Sigmoid colon (tissue), 7 donors: ENCODE data around the gene DIPK1B. TPM values are rescaled to one million over a fixed set of nuclear protein-coding genes. Genes with fewer than 3 reads are reported as not detected.

ENCODE experiments used
- DNase-seq: peaks from one replicate; pipeline ENCODE4 v3.0.0-alpha.2; 2019
- H3K27ac ChIP-seq, 4 donors: fragments of 200-600 bp; sonication (generic); one replicate each; pipeline ENCODE4 v1.5.1; 2016 to 2019; ENCODE audit warnings: mild to moderate bottlenecking in 1 of 4
- H3K27me3 ChIP-seq, 3 donors: fragments of 200-600 bp; sonication (generic); one replicate each; pipeline ENCODE4 v1.5.1; 2019; ENCODE audit warnings: mild to moderate bottlenecking in 1 of 3
- H3K36me3 ChIP-seq, 4 donors: fragments of 200-600 bp; sonication (generic); one replicate each; pipeline ENCODE4 v1.5.1; 2016 to 2019
- H3K4me1 ChIP-seq, 4 donors: fragments of 200-600 bp; sonication (generic); one replicate each; pipeline ENCODE4 v1.5.1; 2017 to 2019
- H3K4me3 ChIP-seq, 4 donors: fragments of 200-600 bp; sonication (generic); one replicate each; pipeline ENCODE4 v1.5.1; 2017 to 2019; ENCODE audit warnings: mild to moderate bottlenecking in 2 of 4, moderate library complexity in 1 of 4
- H3K9me3 ChIP-seq, 4 donors: fragments of 200-600 bp in 3 of 4; sonication (generic) in 3 of 4; one replicate each; pipeline versions ENCODE4 v1.5.1 to v1.6.1; 2013 to 2019
- EP300 ChIP-seq, 4 donors: sonication (generic); formaldehyde crosslinking; IDR thresholded peaks; one replicate each; pipeline ENCODE4 v1.6.1; 2017; ENCODE audit warnings: antibody characterized with exemption in 4 of 4
- POLR2A ChIP-seq, 2 donors: fragments of 450-650 bp; IDR thresholded peaks; one replicate each; pipeline ENCODE4 v1.6.1; 2016; ENCODE audit warnings: antibody characterized with exemption in 2 of 2, mild to moderate bottlenecking in 2 of 2, moderate library complexity in 2 of 2
- POLR2AphosphoS5 ChIP-seq, 4 donors: sonication (generic); formaldehyde crosslinking; IDR thresholded peaks; one replicate each; pipeline ENCODE4 v1.6.1; 2017; ENCODE audit warnings: antibody characterized with exemption in 4 of 4
- WGBS, 2 donors: extraction: QIAGEN DNeasy Blood & Tissue Kit; methylation state at CpG; one replicate each; pipeline ENCODE4 v1.1.7; 2013; 5-methylcytosine and 5-hydroxymethylcytosine counted together
- intact Hi-C: fragments of 100-400 bp; cut with DNase I; formaldehyde crosslinking; loops from one replicate; pipeline ENCODE4 v1.15.1; 2023
- polyA plus RNA-seq, 3 donors: library from polyadenylated mRNA; stranded (reverse); fragments of 200-250 nt; gene quantifications; one replicate each; pipeline ENCODE4 v1.2.3, GENCODE V29; 2013
- total RNA-seq, 4 donors: library from RNA; depleted of rRNA; stranded (reverse); fragments of >200 nt; gene quantifications; one replicate each; pipeline ENCODE4 v1.1.0, GENCODE V29; 2016
- TF ChIP-seq, protein P1 (sequence below), 4 experiments: fragments of 450-650 bp in 3 of 4; fragments of 200-600 bp in 1 of 4; IDR thresholded peaks; one replicate each; pipeline ENCODE4 v1.5.1; 2016 to 2019; ENCODE audit warnings: antibody characterized with exemption in 4 of 4, mild to moderate bottlenecking in 3 of 4, moderate library complexity in 2 of 4
- donor health status: healthy with polysubstance abuse.
- donor health status: Bipolar disorder and iron deficiency.
- donor health status: healthy.

Gene DIPK1B
- total and polyA plus RNA-seq, 7 donors = 0.23 to 18.3 (median 9.6) TPM

DNA sequence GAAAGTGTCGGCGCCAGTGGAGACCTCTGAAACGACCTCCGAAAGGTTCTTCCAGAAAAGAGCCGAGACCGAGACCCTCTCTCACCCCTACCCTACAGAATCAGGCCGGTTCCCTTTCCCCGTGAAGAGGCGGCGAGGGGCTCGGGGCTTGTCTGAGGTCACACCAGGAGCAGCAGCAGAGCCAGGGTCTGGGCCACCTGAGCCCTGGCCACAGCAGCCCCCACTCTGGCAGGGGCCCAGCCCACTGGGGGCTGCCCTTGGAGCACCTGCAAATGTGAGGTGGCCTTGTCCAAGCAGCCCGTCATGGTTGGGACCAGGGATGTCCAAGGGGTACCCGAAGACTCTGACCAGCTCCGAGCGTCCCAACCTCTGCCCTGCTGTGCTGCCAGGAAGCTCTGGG is 34.3 kb upstream of the DIPK1B start:
- WGBS, 2 donors = 93 to 94% methylated on average over 15 of the region's 15 CpGs
- no peaks in the 10 kb centered on the region for H3K27me3 ChIP-seq

DNA sequence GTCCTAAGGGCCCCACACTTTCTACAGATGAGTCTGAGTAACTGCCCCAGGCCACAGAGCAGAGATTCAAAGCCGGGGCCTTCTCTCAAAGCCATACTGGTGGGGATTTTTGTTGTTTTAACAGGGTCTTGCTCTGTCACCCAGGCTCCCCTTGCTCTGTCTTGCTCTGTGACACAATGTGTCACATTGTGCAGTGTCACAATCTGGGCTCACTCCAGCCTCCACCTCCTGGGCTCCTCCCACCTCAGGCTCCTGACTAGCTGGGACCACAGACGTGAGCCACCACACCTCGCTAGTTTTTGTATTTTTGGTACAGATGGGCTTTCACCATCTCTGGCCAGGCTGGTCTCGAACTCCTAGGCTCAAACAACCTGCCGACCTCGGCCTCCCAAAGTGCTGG is 33.7 kb upstream of the DIPK1B start:
- no peak for DNase-seq
- no peaks in the 10 kb centered on the region for H3K9me3 ChIP-seq
- no peak overlapping the region for H3K4me3 ChIP-seq
- H3K27me3 ChIP-seq = no peaks in the 10 kb centered on the region
- 90% methylated on average over 6 of the region's 6 CpGs for WGBS, 2 donors
- intact Hi-C loops = no loop called here
- no peaks in the 10 kb centered on the region for H3K4me1 ChIP-seq
- H3K27ac ChIP-seq = no peak overlapping the region
- H3K36me3 ChIP-seq = peaks cover 0 to 29% (median 5%) of the 10 kb centered on the region in 4 donors
- TF ChIP-seq POLR2A (IDR thresholded peaks at IDR 0.05) = no peak
- TF ChIP-seq, protein P1, sequence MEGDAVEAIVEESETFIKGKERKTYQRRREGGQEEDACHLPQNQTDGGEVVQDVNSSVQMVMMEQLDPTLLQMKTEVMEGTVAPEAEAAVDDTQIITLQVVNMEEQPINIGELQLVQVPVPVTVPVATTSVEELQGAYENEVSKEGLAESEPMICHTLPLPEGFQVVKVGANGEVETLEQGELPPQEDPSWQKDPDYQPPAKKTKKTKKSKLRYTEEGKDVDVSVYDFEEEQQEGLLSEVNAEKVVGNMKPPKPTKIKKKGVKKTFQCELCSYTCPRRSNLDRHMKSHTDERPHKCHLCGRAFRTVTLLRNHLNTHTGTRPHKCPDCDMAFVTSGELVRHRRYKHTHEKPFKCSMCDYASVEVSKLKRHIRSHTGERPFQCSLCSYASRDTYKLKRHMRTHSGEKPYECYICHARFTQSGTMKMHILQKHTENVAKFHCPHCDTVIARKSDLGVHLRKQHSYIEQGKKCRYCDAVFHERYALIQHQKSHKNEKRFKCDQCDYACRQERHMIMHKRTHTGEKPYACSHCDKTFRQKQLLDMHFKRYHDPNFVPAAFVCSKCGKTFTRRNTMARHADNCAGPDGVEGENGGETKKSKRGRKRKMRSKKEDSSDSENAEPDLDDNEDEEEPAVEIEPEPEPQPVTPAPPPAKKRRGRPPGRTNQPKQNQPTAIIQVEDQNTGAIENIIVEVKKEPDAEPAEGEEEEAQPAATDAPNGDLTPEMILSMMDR (IDR thresholded peaks at IDR 0.05) = no peak

More for the DNA sequence above, 34.3 kb upstream of the DIPK1B start:
- Histone ChIP-seq H3K4me3 (no peak overlapping the region), H3K9me3 (no peaks in the 10 kb centered on the region), H3K4me1 (no peaks in the 10 kb centered on the region), H3K36me3 (peaks cover 0 to 35% (median 5%) of the 10 kb centered on the region in 4 donors), H3K27ac (no peak overlapping the region)
- DNase-seq = no peak
- intact Hi-C loops = no loop called here
- TF ChIP-seq, protein P1 (IDR thresholded peaks at IDR 0.05) = no peak
- no peak for TF ChIP-seq POLR2AphosphoS5 (IDR thresholded peaks at IDR 0.05)
- TF ChIP-seq POLR2A (IDR thresholded peaks at IDR 0.05) = no peak
- no peak for TF ChIP-seq EP300 (IDR thresholded peaks at IDR 0.05)

DNA sequence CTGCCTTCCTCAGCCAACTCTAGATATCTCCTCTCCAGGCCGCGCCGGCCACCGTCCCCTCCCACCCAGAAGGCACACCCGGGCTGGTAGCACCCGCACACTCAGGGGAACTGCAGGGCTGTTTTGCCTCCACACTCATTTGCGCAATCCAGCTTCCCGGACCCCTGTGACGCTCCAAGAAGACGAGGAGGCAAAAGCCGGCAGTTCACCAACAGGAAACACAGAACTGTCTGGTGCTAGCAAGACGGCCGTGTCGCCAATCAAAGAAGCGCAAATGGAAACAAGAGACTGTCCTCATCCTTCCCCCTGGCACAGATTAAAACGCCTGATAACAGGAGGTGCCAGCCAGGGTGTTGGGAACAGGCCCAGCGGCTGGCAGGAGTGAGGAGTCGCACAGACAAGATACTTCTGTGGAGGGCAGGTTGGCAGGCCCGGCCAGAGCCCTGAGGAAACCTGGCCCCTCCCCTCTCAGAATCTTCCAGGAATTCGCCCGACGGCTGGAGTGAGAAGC is 32.9 kb upstream of the DIPK1B start:
- 68 to 82% methylated on average over 22 of the region's 22 CpGs for WGBS, 2 donors
- H3K9me3 ChIP-seq = no peaks in the 10 kb centered on the region
- H3K4me3 ChIP-seq = no peak overlapping the region
- TF ChIP-seq, protein P1 (IDR thresholded peaks at IDR 0.05) = no peak
- TF ChIP-seq POLR2A (IDR thresholded peaks at IDR 0.05) = no peak
- no peak for TF ChIP-seq EP300 (IDR thresholded peaks at IDR 0.05)
- TF ChIP-seq POLR2AphosphoS5 (IDR thresholded peaks at IDR 0.05) = no peak
- no peaks in the 10 kb centered on the region for H3K4me1 ChIP-seq
- no peaks in the 10 kb centered on the region for H3K27me3 ChIP-seq
- intact Hi-C loops = no loop called here
- H3K27ac ChIP-seq = peak overlapping the region in 1 of 4 donors; percentile 32
- peaks cover 0 to 20% (median 5%) of the 10 kb centered on the region in 4 donors for H3K36me3 ChIP-seq
- peak; percentile 81 for DNase-seq

DNA sequence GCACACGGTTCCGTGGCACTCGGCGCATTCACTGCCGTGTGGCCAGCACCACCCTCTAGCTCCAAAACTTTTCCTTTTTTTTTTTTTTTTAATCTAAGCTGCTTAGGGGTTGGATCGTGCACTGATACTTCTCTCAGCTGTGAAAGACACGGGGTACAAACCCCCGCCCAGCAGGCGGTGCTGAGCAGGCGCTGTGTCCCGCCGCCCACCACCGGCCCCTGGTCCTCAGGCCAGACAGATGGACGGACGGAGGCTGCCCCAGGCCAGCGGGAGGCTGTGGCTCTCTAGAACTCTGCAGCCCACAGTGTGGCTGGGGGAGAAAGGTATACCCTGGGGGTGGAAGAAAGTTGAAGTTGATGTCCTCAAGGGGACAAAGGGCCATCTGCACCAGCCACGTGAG is 31.3 kb upstream of the DIPK1B start:
- 94 to 97% methylated on average over 17 of the region's 17 CpGs for WGBS, 2 donors
- Histone ChIP-seq H3K27me3 (no peaks in the 10 kb centered on the region), H3K4me3 (no peak overlapping the region), H3K4me1 (peaks cover 0 to 15% (median 13%) of the 10 kb centered on the region in 4 donors), H3K9me3 (no peaks in the 10 kb centered on the region), H3K27ac (no peak overlapping the region), H3K36me3 (peaks cover 0 to 11% (median 5%) of the 10 kb centered on the region in 4 donors)
- no peak for DNase-seq
- intact Hi-C loops = no loop called here
- TF ChIP-seq, protein P1 (IDR thresholded peaks at IDR 0.05) = no peak
- TF ChIP-seq POLR2A (IDR thresholded peaks at IDR 0.05) (no peak), EP300 (IDR thresholded peaks at IDR 0.05) (no peak), POLR2AphosphoS5 (IDR thresholded peaks at IDR 0.05) (no peak)
